GM12875 (cell line): ENCODE measurements around the gene BRI3BP.
A peak's percentile ranks its signal among the peaks of the same experiment; 100 is the strongest.

ENCODE experiments used
- H3K4me3 ChIP-seq: one replicate; pipeline ENCODE4 v1.5.1; 2011; ENCODE audit warnings: low read depth, low read length, control low read depth
- TF ChIP-seq, protein P1 (sequence below): IDR thresholded peaks from 2 replicates; pipeline ENCODE4 v1.5.1; 2011; ENCODE audit warnings: low read depth, mild to moderate bottlenecking, control low read depth, inconsistent platforms, low read length, moderate library complexity, borderline replicate concordance; ENCODE audit not compliant: insufficient read depth

BRI3BP gene, protein sequence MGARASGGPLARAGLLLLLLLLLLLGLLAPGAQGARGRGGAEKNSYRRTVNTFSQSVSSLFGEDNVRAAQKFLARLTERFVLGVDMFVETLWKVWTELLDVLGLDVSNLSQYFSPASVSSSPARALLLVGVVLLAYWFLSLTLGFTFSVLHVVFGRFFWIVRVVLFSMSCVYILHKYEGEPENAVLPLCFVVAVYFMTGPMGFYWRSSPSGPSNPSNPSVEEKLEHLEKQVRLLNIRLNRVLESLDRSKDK

GRCh38 chr12:124993626-124994436 lies at the start of gene BRI3BP:
Gene BRI3BP, plus strand, starts transcription at chr12:124993645. Its CDS starts 146 bp downstream, at chr12:124993791.
- H3K4me3 ChIP-seq: peak within 1 kb of the TSS; percentile 87
- TF ChIP-seq, protein P1, sequence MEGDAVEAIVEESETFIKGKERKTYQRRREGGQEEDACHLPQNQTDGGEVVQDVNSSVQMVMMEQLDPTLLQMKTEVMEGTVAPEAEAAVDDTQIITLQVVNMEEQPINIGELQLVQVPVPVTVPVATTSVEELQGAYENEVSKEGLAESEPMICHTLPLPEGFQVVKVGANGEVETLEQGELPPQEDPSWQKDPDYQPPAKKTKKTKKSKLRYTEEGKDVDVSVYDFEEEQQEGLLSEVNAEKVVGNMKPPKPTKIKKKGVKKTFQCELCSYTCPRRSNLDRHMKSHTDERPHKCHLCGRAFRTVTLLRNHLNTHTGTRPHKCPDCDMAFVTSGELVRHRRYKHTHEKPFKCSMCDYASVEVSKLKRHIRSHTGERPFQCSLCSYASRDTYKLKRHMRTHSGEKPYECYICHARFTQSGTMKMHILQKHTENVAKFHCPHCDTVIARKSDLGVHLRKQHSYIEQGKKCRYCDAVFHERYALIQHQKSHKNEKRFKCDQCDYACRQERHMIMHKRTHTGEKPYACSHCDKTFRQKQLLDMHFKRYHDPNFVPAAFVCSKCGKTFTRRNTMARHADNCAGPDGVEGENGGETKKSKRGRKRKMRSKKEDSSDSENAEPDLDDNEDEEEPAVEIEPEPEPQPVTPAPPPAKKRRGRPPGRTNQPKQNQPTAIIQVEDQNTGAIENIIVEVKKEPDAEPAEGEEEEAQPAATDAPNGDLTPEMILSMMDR: no peak

DNA sequence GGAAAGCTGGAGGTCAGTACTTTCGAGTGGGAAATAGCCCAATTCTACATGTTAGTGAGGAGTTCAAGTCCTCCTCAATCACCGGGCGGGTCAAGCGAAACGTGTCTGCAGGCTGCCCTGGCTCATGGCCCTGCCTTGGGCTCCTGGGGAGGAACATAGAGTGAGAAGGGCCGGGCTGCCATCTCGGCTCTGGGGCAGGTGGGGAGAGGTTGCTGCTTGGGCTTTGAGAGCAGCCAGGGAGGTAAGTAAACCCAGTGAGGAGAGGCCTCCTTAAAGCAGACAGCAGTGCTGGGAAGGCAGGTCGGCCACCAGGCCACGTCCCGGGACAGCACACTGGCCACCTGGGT lies 47.0 kb upstream of the BRI3BP start:
- TF ChIP-seq, protein P1: no peak

GRCh38 chr12:124947013-124947412 lies 46.4 kb upstream of the BRI3BP start:
- no peak overlapping the region for H3K4me3 ChIP-seq
- TF ChIP-seq, protein P1: no peak

More for the DNA sequence above, 47.0 kb upstream of the BRI3BP start:
- H3K4me3 ChIP-seq: no peak overlapping the region

- TF ChIP-seq, protein P1: no peak
Measured at GRCh38 chr12:124947561-124948398, 45.7 kb upstream of the BRI3BP start.

GRCh38 chr12:124949066-124949465 lies 44.4 kb upstream of the BRI3BP start:
- TF ChIP-seq, protein P1: no peak
- H3K4me3 ChIP-seq: no peak overlapping the region

More at GRCh38 chr12:124947561-124948398, 45.7 kb upstream of the BRI3BP start:
- no peak overlapping the region for H3K4me3 ChIP-seq

DNA sequence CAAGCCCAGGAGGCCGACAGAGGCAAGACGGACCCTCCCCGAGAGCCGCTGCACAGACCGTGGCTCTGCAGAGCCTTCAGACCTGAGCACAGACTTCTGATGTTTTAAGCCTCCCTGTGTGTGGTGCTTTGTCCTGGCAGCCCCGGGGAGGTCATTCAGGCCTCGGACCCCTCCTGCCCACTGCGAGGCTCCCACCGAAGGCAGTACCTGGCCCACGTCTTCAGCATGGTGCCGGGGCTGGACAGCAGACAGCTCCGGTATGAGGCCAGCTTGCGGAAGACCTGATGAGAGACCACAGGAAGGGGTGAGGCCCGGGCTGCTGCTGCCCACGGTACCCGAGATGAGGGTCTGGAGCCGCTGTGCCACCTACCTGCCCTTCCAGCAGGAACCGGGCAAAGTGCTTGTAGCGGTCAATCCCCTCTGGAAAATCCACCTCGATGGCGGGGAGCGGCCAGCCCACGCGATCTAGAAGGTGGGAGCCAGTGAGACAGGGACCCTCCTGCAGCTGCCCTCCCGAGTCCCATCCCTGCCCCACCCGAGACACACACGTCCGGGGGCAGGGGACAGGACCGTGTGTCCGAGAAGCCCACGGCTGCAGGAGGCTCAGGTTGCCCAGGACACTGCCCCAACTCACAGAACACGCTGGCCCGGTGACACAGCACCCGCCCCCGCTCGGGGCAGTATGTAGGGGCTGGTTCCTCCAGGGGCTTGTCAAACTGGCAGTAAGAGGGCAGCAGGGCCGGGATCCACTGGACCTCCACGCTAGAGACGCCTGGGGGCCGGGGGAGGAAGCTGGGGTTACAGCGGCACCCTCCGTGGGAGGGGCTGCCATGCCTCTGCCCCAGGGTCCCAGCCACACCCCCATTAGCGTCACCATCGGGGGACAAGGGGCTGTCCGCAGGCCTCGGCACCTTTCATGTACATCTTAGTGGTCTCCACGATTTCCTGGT lies 43.4 kb upstream of the BRI3BP start:
- H3K4me3 ChIP-seq: no peak overlapping the region
- TF ChIP-seq, protein P1: no peak
